SH-SY5Y (cell line): ENCODE measurements around the gene SETBP1.

Source experiments
- GATA2 ChIP-seq: IDR thresholded peaks from 2 replicates; pipeline ENCODE4 v1.6.1; 2011; ENCODE audit warnings: mild to moderate bottlenecking, low read depth, low read length
- GATA3 ChIP-seq: IDR thresholded peaks from 2 replicates; pipeline ENCODE4 v1.6.1; 2011; ENCODE audit warnings: low read depth, mild to moderate bottlenecking, low read length, moderate library complexity

DNA sequence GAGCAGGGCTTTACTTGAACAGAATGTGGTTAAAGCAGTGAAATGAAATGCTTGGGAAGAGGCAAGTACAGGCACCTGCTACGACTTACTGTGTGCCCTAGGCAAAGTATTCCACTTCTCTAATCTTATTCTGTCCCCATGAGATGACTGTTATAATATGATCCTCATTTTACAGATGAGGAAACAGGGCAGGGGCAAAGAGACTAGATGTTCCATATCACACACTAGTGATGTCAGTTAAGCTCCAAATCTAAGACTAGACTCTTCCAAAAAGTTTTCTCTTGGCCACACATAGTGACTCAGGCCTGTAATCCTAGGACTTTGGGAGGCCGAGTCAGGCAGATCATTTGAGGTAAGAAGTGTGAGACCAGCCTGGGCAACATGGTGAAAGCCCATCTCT is 235.0 kb downstream of the SETBP1 start:
- TF ChIP-seq GATA2: no peak
- TF ChIP-seq GATA3: no peak
